GM19193 (cell line): Measurements from ENCODE around the gene TEX264.

Experiments
- POLR2A ChIP-seq: IDR thresholded peaks from 4 replicates; pipeline ENCODE4 v1.6.1; 2011; ENCODE audit not compliant: insufficient read depth, insufficient read length; ENCODE audit errors: extremely low read depth

Gene TEX264

GRCh38 chr3:51683566-51683965 lies 12.5 kb downstream of the TEX264 start:
- no peak for TF ChIP-seq POLR2A

DNA sequence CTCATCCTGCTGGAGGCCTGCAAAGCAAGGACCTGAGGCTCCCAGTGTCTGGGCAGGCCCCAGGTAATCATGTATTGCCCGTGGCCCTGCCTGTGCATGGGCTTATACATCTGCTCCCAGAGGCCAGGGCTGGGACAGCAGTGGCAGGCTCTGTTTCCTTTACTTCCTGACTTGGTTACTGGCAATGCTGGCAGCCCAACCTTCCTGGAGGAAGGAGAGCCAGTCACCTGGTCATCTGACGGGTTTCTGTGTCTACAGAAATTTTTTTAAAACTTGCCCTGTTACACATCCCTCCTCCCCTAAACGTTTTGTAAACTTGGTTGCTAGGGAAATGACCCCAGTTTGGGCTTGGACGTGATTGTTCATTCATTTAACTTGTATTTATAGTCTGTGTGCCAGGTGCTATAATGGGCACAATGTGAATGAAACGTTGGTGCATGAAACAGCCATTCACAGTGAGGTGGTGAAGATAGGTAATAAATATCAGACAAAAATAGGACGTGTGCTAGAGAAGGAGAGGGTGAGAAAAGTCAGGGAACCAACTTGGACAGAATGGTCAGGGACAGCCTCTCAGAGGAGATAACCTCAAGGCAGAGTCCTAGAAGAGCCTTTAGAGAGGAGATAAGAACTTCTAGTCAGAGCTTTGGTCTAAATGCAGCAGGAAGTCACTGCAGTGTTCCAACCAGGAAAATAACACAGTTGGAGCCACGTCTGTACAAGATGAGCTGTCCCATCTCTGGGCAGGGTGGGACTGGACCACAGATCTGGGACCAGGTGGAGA lies 14.1 kb downstream of the TEX264 start:
- no peak for TF ChIP-seq POLR2A

DNA sequence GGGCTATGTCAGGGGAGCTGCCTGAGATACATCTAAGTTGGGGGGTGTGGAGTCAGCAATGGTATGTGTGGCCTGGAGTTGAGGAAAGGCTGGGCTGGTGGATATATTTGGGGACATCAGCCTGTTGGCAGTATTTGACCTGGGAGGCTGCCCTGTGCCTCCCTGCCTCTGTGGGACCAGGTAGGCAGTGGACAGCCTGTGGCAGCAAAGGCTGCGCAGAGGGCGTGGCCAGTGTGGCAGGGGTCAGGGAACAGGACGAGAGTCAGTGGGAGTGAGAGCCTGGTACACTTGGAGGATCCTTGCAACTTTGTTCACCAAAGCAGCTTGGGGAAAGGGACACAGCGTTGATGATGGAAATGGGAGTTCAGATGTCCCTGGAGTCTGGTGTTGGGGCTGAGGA lies 15.0 kb downstream of the TEX264 start:
- TF ChIP-seq POLR2A = no peak

DNA sequence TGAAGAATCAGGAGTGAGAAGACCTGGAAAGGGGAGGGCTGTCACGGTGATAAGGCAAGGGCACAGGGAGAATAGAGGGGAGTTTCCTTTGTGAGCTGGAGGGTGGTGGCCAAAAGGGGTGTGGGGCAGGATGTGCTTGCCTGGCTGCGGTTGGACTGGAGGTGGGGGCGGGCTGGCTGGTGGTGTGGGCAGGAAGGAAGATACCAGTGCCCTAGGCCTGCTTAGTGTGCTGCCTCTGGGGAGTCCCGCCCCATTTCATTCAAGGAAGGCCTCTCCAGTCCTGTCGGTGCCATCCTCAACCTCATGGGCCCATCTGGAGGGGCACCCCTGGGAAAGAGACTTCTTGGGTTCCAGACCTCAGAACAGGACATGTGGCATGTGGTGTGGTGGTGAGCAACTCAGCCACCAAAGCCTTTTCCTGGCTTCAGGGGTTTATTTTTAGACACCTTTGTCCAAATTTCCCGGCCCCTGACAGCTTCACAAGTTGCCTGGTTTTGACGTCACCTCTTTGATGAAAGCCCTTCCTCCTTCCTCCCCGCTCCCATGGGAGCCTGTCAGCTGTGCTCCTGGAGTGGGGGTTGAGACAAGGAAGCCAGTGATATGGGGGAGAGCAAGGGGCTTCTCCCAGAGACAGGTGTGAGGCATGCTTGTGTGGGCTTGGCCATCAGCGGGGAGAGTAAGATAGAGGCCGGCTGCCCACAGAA lies 15.6 kb downstream of the TEX264 start:
- peak; percentile 43 for TF ChIP-seq POLR2A

- no peak for TF ChIP-seq POLR2A
These were observed 16.6 kb downstream of the TEX264 start for GRCh38 chr3:51687431-51688205.

- no peak for TF ChIP-seq POLR2A
These were observed 17.2 kb downstream of the TEX264 start for GRCh38 chr3:51688206-51688600.

GRCh38 chr3:51691021-51691420 lies 20.0 kb downstream of the TEX264 start:
- TF ChIP-seq POLR2A = no peak

DNA sequence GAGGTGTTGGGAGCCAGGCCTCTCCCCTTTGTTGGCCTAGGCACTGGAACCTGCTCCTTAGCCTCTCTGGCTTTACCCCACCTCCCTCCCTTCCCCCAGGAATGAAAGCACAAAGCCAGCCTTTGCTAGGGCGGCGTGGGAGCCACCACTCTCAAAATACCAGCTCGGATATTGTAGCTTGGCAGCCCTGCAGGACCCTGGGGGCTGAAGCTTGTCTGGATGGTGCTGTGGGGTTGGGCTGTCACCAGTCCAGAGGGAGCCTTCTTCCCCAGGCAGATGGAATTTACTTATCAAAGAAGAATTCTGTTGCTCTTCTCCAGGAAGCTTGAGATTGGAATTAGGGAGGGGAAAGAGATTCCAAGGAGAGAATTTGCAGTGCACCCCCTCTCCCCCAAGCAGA lies 20.9 kb downstream of the TEX264 start:
- TF ChIP-seq POLR2A = no peak

DNA sequence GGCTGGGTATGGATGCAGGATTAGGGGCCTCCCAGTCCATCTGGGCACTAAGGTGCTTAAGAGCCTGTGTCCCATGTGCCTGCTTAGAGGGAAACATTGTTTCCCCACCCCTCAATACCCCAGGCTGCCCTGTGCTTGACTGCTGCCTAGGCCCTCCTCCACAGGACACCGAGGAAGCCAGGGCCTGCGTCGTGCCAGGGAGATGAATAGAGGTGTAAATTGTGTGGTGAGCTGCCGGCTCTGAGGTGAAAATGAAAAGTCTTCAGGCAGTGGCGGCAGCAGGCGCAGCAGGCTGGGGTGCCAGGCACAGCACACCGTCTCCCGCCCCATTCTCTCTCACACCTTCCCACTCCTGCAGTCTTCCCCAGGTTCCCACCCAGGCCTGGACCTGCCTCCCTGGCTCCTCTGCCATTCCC lies 21.9 kb downstream of the TEX264 start:
- TF ChIP-seq POLR2A = no peak

GRCh38 chr3:51696954-51697353 lies 25.9 kb downstream of the TEX264 start:
- no peak for TF ChIP-seq POLR2A

GRCh38 chr3:51698209-51698608 lies 27.2 kb downstream of the TEX264 start:
- no peak for TF ChIP-seq POLR2A

DNA sequence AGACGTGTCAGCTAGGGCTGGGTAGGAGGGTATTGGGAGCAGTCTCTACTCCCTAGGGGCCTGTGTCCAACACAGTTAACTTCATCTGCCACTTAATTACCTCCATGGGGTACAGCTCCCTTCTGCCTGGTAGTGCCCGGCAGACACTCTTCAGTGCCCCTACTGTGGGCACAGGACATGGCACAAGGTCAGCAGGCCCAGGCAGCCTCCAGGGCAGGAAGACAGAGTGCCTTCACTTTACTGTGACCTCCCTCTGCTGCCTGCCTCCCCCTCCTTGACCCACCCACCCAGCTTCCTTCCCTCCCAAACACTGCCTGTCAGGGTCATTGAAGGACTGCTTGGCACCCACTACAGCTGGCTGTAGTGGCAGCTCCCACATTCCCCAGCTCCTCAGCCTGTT lies 29.4 kb downstream of the TEX264 start:
- TF ChIP-seq POLR2A = no peak

DNA sequence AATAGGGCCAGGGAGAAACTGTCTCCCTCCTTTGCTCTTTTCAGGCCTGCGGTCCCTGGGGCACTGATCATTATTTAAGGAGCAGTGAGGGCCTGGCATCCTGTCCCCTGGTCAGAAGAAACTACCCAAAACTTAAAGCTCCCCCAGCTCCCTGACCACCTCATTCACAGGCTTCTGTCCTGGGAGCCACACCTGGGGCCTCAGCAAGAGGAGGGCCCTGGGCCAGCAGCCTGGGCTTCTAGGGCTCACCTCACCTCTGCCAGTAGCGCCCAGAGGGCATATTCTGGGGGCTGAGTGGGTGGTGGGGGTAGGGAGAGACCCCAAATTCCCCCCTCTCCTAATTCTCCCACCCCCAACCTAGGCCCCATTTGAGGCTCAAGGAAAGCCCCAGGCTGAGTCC lies 31.1 kb downstream of the TEX264 start:
- no peak for TF ChIP-seq POLR2A

DNA sequence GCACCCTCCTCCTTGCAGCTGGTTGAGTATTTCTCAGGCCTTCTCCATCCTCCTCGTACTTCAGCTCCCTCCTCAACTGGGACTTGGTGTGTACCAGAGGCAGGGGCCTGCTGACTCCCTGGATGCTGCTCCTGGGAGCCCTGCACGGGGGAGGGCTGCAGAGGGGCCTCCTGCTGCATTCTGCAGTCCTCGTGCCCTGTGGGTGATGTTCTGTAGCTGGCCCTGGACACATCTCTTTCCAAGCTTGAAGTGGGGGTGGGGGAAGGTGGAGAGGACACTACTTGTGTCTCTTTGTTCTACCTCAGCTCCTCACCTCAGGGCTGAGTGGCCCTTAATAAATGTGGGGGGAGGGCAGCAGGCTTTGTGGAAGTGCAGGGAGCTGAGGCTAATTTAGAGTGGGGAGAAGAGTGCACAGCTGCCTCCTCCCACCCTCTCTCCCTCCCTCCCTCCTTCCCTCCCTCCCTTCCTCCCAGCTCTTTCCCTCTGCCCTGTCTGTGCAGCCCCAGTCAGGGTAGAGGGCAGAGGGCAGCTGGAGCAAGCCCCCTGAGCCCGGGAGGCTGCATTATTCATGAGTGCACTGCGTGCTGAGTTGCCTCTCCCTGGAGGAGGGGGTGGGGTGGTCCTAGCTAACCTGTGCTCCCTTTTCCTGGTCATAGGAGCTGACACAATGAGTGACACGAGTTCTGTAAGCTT lies 32.2 kb downstream of the TEX264 start:
- no peak for TF ChIP-seq POLR2A
